ENCODE measurements around the gene PCTP.

DNA sequence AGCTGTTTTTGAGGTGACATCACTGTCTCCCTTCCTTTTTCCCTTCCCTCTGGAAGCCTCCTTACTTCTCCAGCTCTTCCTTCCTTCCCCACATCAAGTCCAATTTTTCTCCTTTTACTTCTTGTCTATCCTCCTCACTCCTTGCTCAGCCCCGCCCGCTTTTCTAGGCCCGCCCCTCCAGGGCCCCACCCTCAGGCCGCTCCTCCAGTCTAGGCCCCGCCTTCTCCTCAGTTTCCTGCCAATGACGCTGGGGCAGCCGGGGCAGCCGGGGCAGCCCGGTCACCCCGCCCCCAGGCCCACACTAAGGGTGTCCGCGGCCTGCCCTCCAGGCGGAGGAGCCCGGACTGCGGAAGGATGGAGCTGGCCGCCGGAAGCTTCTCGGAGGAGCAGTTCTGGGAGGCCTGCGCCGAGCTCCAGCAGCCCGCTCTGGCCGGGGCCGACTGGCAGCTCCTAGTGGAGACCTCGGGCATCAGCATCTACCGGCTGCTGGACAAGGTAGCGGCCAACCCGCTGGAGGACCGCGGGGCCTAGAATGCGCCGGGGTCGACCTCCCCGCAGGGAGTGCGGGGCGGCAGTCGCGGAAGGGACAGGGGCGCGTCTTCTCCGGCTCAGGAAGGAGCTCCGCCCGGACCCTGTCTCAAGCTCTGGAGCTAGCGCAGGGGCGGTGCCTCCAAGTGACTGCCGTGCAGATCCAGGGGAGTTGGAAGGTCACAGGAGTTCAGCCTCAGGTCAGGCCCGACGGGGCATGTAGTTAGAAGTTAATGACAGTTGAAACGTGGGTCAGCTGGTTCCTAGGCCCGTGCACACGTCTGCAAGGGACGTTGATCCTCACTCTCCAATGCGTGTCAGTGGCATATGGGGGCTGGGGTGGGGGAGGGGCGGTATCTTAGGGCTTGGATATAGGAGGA, at the start of gene PCTP:
- TF ChIP-seq, protein P1, sequence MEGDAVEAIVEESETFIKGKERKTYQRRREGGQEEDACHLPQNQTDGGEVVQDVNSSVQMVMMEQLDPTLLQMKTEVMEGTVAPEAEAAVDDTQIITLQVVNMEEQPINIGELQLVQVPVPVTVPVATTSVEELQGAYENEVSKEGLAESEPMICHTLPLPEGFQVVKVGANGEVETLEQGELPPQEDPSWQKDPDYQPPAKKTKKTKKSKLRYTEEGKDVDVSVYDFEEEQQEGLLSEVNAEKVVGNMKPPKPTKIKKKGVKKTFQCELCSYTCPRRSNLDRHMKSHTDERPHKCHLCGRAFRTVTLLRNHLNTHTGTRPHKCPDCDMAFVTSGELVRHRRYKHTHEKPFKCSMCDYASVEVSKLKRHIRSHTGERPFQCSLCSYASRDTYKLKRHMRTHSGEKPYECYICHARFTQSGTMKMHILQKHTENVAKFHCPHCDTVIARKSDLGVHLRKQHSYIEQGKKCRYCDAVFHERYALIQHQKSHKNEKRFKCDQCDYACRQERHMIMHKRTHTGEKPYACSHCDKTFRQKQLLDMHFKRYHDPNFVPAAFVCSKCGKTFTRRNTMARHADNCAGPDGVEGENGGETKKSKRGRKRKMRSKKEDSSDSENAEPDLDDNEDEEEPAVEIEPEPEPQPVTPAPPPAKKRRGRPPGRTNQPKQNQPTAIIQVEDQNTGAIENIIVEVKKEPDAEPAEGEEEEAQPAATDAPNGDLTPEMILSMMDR (IDR thresholded peaks at IDR 0.05): peak in 2 of 3 donors; percentile 40 to 59
- TF ChIP-seq POLR2AphosphoS5 (IDR thresholded peaks at IDR 0.05): peak; percentile 65 to 73 (median 68)
